Choroid plexus epithelial cell (primary cell): ENCODE data around the gene CXXC5.

ENCODE experiments used
- DNase-seq: peaks from one replicate; pipeline ENCODE4 v3.0.0-alpha.2; 2010; ENCODE audit warnings: low read depth
- H3K4me3 ChIP-seq: 2 replicates; pipeline ENCODE4 v1.5.1; 2011; ENCODE audit warnings: low read depth, mild to moderate bottlenecking, control low read depth, low read length, moderate library complexity
- TF ChIP-seq, protein P1 (sequence below): conservative IDR thresholded peaks from 2 replicates; pipeline ENCODE4 v1.5.1; 2011; ENCODE audit warnings: low read depth, mild to moderate bottlenecking, control low read depth, inconsistent platforms, low read length, moderate library complexity

The CXXC5 gene

DNA sequence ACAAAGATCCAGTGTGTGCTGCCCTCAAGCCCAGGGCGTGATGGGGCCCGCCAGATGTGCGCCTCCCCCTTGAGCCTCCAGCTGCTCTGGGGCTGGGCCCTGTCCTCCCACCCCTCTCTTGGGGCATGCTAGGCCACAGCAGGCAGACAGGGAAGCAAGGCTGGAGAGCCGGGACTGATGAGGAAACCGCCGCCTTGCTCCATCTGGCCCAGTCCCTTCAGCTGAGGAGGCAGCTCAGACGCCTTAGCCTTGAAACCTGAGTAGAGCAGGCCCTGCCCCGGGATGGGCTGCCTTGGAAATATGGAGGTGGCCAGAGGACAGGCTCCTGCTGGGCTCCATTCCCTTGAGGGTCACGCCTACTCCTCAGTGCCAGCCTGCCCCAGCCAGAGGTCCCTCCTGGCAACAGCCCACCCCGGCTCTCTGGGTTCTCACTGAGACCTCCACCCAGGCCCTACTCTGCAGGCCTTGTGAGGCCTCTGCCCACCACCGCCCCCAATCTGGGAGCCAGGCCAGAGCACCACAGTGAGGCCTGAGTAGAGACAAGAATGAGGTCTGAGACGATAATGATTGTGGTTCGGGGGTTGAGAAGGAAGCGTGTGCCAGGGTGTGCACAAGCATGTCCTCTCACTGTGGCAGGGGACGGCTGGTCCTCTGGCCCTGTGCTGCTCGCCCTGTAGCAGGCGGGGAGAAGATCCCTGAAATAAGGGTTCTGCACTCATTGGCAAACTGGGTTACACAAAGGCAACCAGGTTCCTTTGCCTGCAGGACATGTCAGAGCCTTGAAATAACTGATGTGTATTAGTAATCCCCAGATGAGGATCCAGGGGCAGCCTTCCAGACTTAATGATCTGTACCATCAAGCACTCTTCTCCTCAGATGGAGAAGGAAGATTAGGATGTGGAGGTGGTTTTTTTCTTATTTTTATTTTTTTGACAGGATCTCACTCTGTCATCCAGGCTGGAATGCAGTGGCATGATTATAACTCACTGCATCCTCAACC is 30.9 kb downstream of the CXXC5 start:
- H3K4me3 ChIP-seq, result no peak overlapping the region
- TF ChIP-seq, protein P1, sequence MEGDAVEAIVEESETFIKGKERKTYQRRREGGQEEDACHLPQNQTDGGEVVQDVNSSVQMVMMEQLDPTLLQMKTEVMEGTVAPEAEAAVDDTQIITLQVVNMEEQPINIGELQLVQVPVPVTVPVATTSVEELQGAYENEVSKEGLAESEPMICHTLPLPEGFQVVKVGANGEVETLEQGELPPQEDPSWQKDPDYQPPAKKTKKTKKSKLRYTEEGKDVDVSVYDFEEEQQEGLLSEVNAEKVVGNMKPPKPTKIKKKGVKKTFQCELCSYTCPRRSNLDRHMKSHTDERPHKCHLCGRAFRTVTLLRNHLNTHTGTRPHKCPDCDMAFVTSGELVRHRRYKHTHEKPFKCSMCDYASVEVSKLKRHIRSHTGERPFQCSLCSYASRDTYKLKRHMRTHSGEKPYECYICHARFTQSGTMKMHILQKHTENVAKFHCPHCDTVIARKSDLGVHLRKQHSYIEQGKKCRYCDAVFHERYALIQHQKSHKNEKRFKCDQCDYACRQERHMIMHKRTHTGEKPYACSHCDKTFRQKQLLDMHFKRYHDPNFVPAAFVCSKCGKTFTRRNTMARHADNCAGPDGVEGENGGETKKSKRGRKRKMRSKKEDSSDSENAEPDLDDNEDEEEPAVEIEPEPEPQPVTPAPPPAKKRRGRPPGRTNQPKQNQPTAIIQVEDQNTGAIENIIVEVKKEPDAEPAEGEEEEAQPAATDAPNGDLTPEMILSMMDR, result no peak
- DNase-seq, result peak; percentile 80

- no peak overlapping the region for H3K4me3 ChIP-seq
- no peak for DNase-seq
- TF ChIP-seq, protein P1, result no peak
These were observed 32.4 kb downstream of the CXXC5 start for GRCh38 chr5:139680368-139681111.

DNA sequence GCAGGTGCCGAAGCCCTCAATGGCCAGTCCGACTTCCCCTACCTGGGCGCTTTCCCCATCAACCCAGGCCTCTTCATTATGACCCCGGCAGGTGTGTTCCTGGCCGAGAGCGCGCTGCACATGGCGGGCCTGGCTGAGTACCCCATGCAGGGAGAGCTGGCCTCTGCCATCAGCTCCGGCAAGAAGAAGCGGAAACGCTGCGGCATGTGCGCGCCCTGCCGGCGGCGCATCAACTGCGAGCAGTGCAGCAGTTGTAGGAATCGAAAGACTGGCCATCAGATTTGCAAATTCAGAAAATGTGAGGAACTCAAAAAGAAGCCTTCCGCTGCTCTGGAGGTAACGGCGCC is 32.9 kb downstream of the CXXC5 start:
- TF ChIP-seq, protein P1, result no peak
- H3K4me3 ChIP-seq, result no peak overlapping the region

DNA sequence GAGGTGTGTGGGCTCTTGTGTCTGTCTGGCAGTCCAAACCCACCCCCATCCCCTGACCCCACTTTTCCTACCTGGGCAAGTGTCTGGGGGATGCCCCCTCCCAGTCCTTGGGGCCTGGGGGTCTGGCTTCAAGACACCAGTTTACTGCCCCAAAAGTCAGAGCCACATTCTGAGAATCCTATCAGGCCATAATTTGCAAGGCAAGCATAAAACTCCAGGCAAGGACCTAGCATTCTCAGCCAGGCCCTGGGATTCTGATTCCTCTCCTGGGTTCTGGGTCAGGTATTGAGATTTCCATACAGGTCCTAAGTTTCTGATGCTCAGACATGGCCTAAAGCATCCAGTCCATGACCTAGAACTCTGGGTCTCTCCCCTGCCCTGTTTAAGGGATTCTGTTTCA is 33.3 kb downstream of the CXXC5 start:
- no peak overlapping the region for H3K4me3 ChIP-seq
- DNase-seq, result no peak
- TF ChIP-seq, protein P1, result no peak

More for the DNA sequence above, 32.9 kb downstream of the CXXC5 start:
- DNase-seq, result no peak

GRCh38 chr5:139682016-139682975 is 34.1 kb downstream of the CXXC5 start:
- DNase-seq, result no peak
- H3K4me3 ChIP-seq, result no peak overlapping the region

More at GRCh38 chr5:139682016-139682975, 34.1 kb downstream of the CXXC5 start:
- TF ChIP-seq, protein P1, result no peak
